ENCODE measurements around the gene PAQR4. TPM values are rescaled to one million over a fixed set of nuclear protein-coding genes. Genes with fewer than 3 reads are reported as not detected.

Gene PAQR4
- total and polyA plus RNA-seq, 10 of the 15 experiments (the other 5 are each of a cell fraction or from before 2014, with no cell fraction given): 0.39 to 31.8 (median 13.5) TPM

DNA sequence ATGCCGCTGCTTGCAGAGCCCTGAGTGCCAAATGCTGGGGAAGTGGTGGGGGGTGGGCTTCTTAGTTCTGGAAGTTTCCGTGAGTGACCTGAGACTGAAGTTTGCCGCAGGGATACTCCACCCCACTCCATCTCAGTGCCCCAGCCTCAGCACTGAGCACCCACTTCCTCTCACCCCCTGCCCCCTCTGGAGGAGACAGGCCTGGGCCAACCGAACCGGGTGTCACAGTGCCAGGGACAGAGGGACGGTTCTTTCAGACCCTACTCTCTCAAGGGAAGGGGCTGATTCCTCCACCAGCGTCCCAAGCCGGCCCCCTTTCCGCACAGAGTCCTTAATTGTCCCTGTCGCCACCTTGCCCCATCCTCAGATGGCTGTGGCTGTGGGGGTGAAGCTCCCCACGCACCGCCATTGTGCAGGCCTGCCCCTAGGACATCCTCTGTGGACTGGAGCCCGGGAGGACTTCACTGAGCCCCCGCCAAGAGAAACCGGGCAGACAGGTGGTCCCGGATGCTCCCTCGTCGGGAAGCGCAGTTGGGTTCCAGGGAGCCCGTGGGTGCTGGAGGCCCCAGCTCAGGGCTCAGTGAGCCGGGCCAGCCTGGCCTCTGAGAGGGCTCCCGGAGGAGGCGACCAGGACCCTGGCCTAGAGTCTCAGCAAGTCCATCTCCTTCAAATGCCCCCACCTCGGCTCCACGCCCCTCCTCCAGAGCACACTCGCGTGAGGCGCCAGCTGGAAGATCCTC lies 6.6 kb upstream of the PAQR4 start:
- in situ Hi-C loops (cut with MboI) (no loop called here), intact Hi-C loops (cut with micrococcal nuclease; ENCODE audit: unreplicated experiment) (no loop called here)
- Histone ChIP-seq H2AFZ (ENCODE audit: control insufficient read depth, low read depth, low read length) (no peak overlapping the region), H3K36me3 (ENCODE audit: control insufficient read depth in 2 of 2, insufficient read depth in 2 of 2, low read length in 1 of 2) (no peaks in the 10 kb centered on the region), H3K9me3 (replicated peaks; ENCODE audit: control insufficient read depth, insufficient read depth, low read length) (no peaks in the 10 kb centered on the region), H3K79me2 (ENCODE audit: control insufficient read depth, insufficient read depth, low read length) (no peaks in the 10 kb centered on the region), H3K4me1 (ENCODE audit: control insufficient read depth, insufficient read depth, low read length) (peaks cover 32% of the 10 kb centered on the region), H3K9ac (ENCODE audit: control insufficient read depth, insufficient read depth, low read length) (no peak overlapping the region), H3K27ac (ENCODE audit: control insufficient read depth, insufficient read depth) (no peak overlapping the region), H4K20me1 (ENCODE audit: control insufficient read depth, insufficient read depth) (no peaks in the 10 kb centered on the region), H3K27me3 (replicated peaks in 1 of 2; ENCODE audit: control insufficient read depth in 2 of 2, insufficient read depth in 2 of 2, low read length in 1 of 2) (no peaks in the 10 kb centered on the region), H3K4me3 (no peak overlapping the region), H3K4me2 (ENCODE audit: control insufficient read depth, insufficient read depth) (peak overlapping the region; percentile 48)
- ATAC-seq: no peak
- CTCF ChIA-PET: interaction anchor here (0.7 to 4.7 kb wide), 6 partner anchors 11 to 94 kb away, joined by 3 to 20 read pairs (median 4); no protein-coding TSS in a partner anchor
- DNase-seq (ENCODE audit: low read depth, low spot score): no peak
- SMC1A ChIA-PET (ENCODE audit: uncharacterized antibody, unreplicated experiment): interaction anchor here (0.9 to 1.5 kb wide), 3 partner anchors 15 to 50 kb away, joined by 3 read pairs; no protein-coding TSS in a partner anchor
- POLR2A ChIA-PET: interaction anchor here (0.6 kb wide), 1 partner anchor 69 kb away, joined by 3 read pairs; no protein-coding TSS in a partner anchor
- no peak for TF ChIP-seq JUNB (IDR thresholded peaks at IDR 0.05)
- no peak for TF ChIP-seq CBX5 (IDR thresholded peaks at IDR 0.05; ENCODE audit: low read depth)
- TF ChIP-seq RCOR1 (conservative IDR thresholded peaks at IDR 0.05; ENCODE audit: low read depth, low read length): no peak
- no peak for TF ChIP-seq CREB1 (IDR thresholded peaks at IDR 0.05; ENCODE audit: low read depth)
- TF ChIP-seq EED (IDR thresholded peaks at IDR 0.05; ENCODE audit: low read depth): no peak
- TF ChIP-seq RELA (IDR thresholded peaks at IDR 0.05; ENCODE audit: borderline replicate concordance, partially characterized antibody): no peak
- no peak for TF ChIP-seq TCF7 (IDR thresholded peaks at IDR 0.05; ENCODE audit: borderline replicate concordance)
- TF ChIP-seq, protein P1, sequence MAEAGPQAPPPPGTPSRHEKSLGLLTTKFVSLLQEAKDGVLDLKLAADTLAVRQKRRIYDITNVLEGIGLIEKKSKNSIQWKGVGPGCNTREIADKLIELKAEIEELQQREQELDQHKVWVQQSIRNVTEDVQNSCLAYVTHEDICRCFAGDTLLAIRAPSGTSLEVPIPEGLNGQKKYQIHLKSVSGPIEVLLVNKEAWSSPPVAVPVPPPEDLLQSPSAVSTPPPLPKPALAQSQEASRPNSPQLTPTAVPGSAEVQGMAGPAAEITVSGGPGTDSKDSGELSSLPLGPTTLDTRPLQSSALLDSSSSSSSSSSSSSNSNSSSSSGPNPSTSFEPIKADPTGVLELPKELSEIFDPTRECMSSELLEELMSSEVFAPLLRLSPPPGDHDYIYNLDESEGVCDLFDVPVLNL (IDR thresholded peaks at IDR 0.05; ENCODE audit: low read depth, low read length): no peak
- no peak for TF ChIP-seq CHD1 (IDR thresholded peaks at IDR 0.05; ENCODE audit: low read depth, low read length)
- TF ChIP-seq, protein P2, sequence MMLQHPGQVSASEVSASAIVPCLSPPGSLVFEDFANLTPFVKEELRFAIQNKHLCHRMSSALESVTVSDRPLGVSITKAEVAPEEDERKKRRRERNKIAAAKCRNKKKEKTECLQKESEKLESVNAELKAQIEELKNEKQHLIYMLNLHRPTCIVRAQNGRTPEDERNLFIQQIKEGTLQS (IDR thresholded peaks at IDR 0.05; ENCODE audit: borderline replicate concordance, extremely low read depth, low read depth, low read length): no peak
- TF ChIP-seq TAF1 (IDR thresholded peaks at IDR 0.05; ENCODE audit: borderline replicate concordance, low read depth, low read length): no peak
- TF ChIP-seq CBFB (IDR thresholded peaks at IDR 0.05; ENCODE audit: low read depth): no peak
- no peak for TF ChIP-seq PAX8 (IDR thresholded peaks at IDR 0.05)
- TF ChIP-seq POLR2AphosphoS2 (IDR thresholded peaks at IDR 0.05; ENCODE audit: low read depth, low read length): no peak
- no peak for TF ChIP-seq RFX5 (IDR thresholded peaks at IDR 0.05; ENCODE audit: low read depth, low read length)
- TF ChIP-seq NFYB (IDR thresholded peaks at IDR 0.05; ENCODE audit: insufficient read depth, low read depth, low read length): no peak
- no peak for TF ChIP-seq ZNF622 (IDR thresholded peaks at IDR 0.05)
- no peak for TF ChIP-seq ZNF207 (IDR thresholded peaks at IDR 0.05; ENCODE audit: borderline replicate concordance)
- no peak for TF ChIP-seq YY1 (IDR thresholded peaks at IDR 0.05; ENCODE audit: low read depth, low read length)
- no peak for FAIRE-seq
- RAD21 ChIA-PET (ENCODE audit: unreplicated experiment): interaction anchor here (0.6 kb wide), 1 partner anchor 42 kb away, joined by 3 read pairs; no protein-coding TSS in a partner anchor
- WGBS (ENCODE audit: insufficient coverage, insufficient replicate concordance, low lambda C conversion rate, missing lambda C conversion rate): 22% methylated on average over 28 of the region's 28 CpGs
- BruUV-seq (replicated peaks): no TSS peak
